Limb (tissue), 2 donors: ENCODE measurements around the gene MYL5.
"Not testable (repeated sequence)": the region's sequence is repeated elsewhere in the genome, so short reads cannot be mapped to it uniquely, and the experiment has no call there.

ENCODE experiments used
- DNase-seq, 2 donors: peaks; one replicate each; pipeline ENCODE4 v3.0.0-alpha.2; 2016; ENCODE audit errors: extremely low spot score in 2 of 2

Gene MYL5

GRCh38 chr4:635851-636627 lies 38.3 kb upstream of the MYL5 start:
- DNase-seq, result peak in 1 of 2 donors; percentile 20

GRCh38 chr4:636628-637159 lies 37.6 kb upstream of the MYL5 start:
- DNase-seq, result no peak

GRCh38 chr4:637536-638280 lies 36.6 kb upstream of the MYL5 start:
- DNase-seq, result peak in 1 of 2 donors; percentile 42

- DNase-seq, result not testable (repeated sequence)
These were observed 32.0 kb upstream of the MYL5 start for GRCh38 chr4:642366-642765.

GRCh38 chr4:646460-646859 lies 27.9 kb upstream of the MYL5 start:
- DNase-seq, result no peak

- DNase-seq, result no peak
These were observed 26.9 kb upstream of the MYL5 start for GRCh38 chr4:647481-647880.

- peak in 1 of 2 donors; percentile 32 for DNase-seq
These were observed 25.6 kb upstream of the MYL5 start for GRCh38 chr4:648579-649292.

- no peak for DNase-seq
These were observed 25.1 kb upstream of the MYL5 start for GRCh38 chr4:649293-649625.

- DNase-seq, result no peak
These were observed 24.5 kb upstream of the MYL5 start for GRCh38 chr4:649751-650310.

GRCh38 chr4:650461-650860 lies 23.9 kb upstream of the MYL5 start:
- no peak for DNase-seq

GRCh38 chr4:650951-651883 lies 23.1 kb upstream of the MYL5 start:
- peak in 1 of 2 donors; percentile 33 for DNase-seq

GRCh38 chr4:651884-652642 lies 22.3 kb upstream of the MYL5 start:
- peak in 1 of 2 donors; percentile 29 for DNase-seq

- no peak for DNase-seq
These were observed 21.1 kb upstream of the MYL5 start for GRCh38 chr4:653080-653821.

GRCh38 chr4:653831-654502 lies 20.4 kb upstream of the MYL5 start:
- DNase-seq, result no peak

- DNase-seq, result no peak
These were observed 19.9 kb upstream of the MYL5 start for GRCh38 chr4:654503-654845.

- DNase-seq, result no peak
These were observed 19.4 kb upstream of the MYL5 start for GRCh38 chr4:654871-655463.

GRCh38 chr4:655464-656151 lies 18.7 kb upstream of the MYL5 start:
- DNase-seq, result no peak
